Loucy (cell line): ENCODE results near the gene CXXC5.

Source experiments
- CTCF ChIP-seq: fragments of 200-600 bp; sonication (generic); conservative IDR thresholded peaks from 2 replicates; pipeline ENCODE4 v1.5.1; 2014; ENCODE audit warnings: mild to moderate bottlenecking, antibody characterized with exemption, low read length
- EZH2phosphoT487 ChIP-seq: fragments of 200-600 bp; IDR thresholded peaks from 2 replicates; pipeline ENCODE4 v1.6.1; 2018; ENCODE audit warnings: antibody characterized with exemption, mild to moderate bottlenecking, moderate library complexity, borderline replicate concordance

GRCh38 chr5:139642213-139642612 lies 5.9 kb upstream of the CXXC5 start:
- TF ChIP-seq CTCF (no peak), EZH2phosphoT487 (no peak)
